ENCODE data around the gene HSD17B8.
A peak's percentile ranks its signal among the peaks of the same experiment; 100 is the strongest.
"Not testable (repeated sequence)": the region's sequence is repeated elsewhere in the genome, so short reads cannot be mapped to it uniquely, and the experiment has no call there.

Gene HSD17B8

GRCh38 chr6:33213989-33214335 is 9.5 kb downstream of the HSD17B8 start:
- peak overlapping the region; percentile 60 for H3K4me3 ChIP-seq (ENCODE audit: low read depth, low read length)
- TF ChIP-seq, protein P1, sequence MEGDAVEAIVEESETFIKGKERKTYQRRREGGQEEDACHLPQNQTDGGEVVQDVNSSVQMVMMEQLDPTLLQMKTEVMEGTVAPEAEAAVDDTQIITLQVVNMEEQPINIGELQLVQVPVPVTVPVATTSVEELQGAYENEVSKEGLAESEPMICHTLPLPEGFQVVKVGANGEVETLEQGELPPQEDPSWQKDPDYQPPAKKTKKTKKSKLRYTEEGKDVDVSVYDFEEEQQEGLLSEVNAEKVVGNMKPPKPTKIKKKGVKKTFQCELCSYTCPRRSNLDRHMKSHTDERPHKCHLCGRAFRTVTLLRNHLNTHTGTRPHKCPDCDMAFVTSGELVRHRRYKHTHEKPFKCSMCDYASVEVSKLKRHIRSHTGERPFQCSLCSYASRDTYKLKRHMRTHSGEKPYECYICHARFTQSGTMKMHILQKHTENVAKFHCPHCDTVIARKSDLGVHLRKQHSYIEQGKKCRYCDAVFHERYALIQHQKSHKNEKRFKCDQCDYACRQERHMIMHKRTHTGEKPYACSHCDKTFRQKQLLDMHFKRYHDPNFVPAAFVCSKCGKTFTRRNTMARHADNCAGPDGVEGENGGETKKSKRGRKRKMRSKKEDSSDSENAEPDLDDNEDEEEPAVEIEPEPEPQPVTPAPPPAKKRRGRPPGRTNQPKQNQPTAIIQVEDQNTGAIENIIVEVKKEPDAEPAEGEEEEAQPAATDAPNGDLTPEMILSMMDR (conservative IDR thresholded peaks at IDR 0.05; ENCODE audit: low read depth, low read length): no peak
- DNase-seq (ENCODE audit: low read depth): no peak

- H3K4me3 ChIP-seq (ENCODE audit: low read depth, low read length): no peak overlapping the region
- TF ChIP-seq, protein P1 (conservative IDR thresholded peaks at IDR 0.05; ENCODE audit: low read depth, low read length): no peak
- DNase-seq (ENCODE audit: low read depth): no peak
These were observed 11.0 kb downstream of the HSD17B8 start for GRCh38 chr6:33215271-33216116.

- H3K4me3 ChIP-seq (ENCODE audit: low read depth, low read length): no peak overlapping the region
- TF ChIP-seq, protein P1 (conservative IDR thresholded peaks at IDR 0.05; ENCODE audit: low read depth, low read length): no peak
- no peak for DNase-seq (ENCODE audit: low read depth)
These were observed 11.7 kb downstream of the HSD17B8 start for GRCh38 chr6:33216117-33216649.

GRCh38 chr6:33217246-33217645 is 12.8 kb downstream of the HSD17B8 start:
- no peak for DNase-seq (ENCODE audit: low read depth)

GRCh38 chr6:33217681-33218080 is 13.2 kb downstream of the HSD17B8 start:
- H3K4me3 ChIP-seq (ENCODE audit: low read depth, low read length): no peak overlapping the region
- TF ChIP-seq, protein P1 (conservative IDR thresholded peaks at IDR 0.05; ENCODE audit: low read depth, low read length): no peak
- DNase-seq (ENCODE audit: low read depth): no peak

More at GRCh38 chr6:33217246-33217645, 12.8 kb downstream of the HSD17B8 start:
- TF ChIP-seq, protein P1 (conservative IDR thresholded peaks at IDR 0.05; ENCODE audit: low read depth, low read length): no peak
- H3K4me3 ChIP-seq (ENCODE audit: low read depth, low read length): no peak overlapping the region

DNA sequence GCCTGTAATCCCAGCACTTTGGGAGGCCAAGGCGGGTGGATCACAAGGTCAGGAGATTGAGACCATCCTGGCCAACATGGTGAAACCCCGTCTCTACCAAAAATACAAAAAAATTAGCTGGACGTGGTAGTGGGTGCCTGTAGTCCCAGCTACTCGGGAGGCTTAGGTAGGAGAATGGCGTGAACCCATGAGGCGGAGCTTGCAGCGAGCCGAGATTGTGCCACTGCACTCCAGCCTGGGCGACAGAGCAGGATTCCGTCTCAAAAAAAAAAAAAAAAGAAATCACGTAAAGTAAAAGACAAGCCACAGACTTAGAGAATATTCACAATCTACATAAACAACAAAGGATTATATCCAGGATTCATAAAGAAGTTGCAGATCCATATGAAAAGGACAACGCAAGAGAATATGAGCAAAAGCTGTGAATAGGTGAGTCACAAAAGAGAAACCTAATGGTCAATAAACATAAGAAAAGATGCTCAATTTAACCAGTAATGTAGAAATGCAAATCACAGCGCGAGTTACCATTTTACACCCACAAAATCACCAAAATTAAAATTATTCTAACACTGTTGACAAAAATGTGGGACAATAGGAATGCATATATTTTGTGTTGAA is 22.2 kb downstream of the HSD17B8 start:
- DNase-seq (ENCODE audit: low read depth); H3K4me3 ChIP-seq (ENCODE audit: low read depth, low read length): not testable (repeated sequence)

DNA sequence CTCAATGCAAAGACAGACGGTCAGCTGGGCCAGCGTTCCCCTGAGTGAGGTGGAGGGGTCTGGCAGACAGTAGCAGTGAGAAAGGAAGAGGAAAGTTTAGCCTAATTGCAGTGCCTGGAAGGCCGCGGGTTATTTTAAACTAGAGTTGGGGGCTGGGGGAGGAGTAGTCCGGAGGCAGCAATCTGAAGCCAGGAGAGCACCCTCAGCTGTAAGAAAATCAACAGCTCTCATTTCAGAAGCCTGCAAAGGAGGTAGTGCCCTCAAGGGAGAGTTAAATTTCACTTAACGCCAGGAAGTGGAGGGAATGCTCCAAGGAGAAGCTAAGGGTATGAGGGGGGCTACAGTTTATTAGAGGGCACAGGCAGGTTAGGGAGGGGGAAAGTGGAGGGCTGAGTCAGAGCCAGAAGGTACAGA is 30.8 kb downstream of the HSD17B8 start:
- TF ChIP-seq, protein P1 (conservative IDR thresholded peaks at IDR 0.05; ENCODE audit: low read depth, low read length): no peak
- no peak for DNase-seq (ENCODE audit: low read depth)
- H3K4me3 ChIP-seq (ENCODE audit: low read depth, low read length): no peak overlapping the region

All from choroid plexus epithelial cell (primary cell).